HepG2 (cell line): ENCODE measurements around the gene OTUD7B. TPM values are rescaled to one million over a fixed set of nuclear protein-coding genes. Genes with fewer than 3 reads are reported as not detected.

ENCODE experiments used
- DNMT1 ChIP-seq: sonication (generic); formaldehyde crosslinking; IDR thresholded peaks from 2 replicates; pipeline ENCODE4 v1.5.1; 2020; ENCODE audit warnings: mild to moderate bottlenecking, missing genetic modification reagents
- FOXA1 ChIP-seq, 2 experiments: fragments of 450-650 bp in 1 of 2; sonication (generic) in 1 of 2; formaldehyde crosslinking in 1 of 2; IDR thresholded peaks; 2 replicates each; pipeline versions ENCODE4 v1.4.0 to v1.6.1; 2016 to 2020; ENCODE audit warnings: missing genetic modification reagents in 1 of 2
- FOXP1 ChIP-seq, 2 experiments: fragments of 450-650 bp in 1 of 2; IDR thresholded peaks; 2 replicates each; pipeline ENCODE4 v1.6.1; 2017 to 2018; ENCODE audit warnings: antibody characterized with exemption in 1 of 2
- HDAC1 ChIP-seq: sonication (generic); formaldehyde crosslinking; IDR thresholded peaks from 2 replicates; pipeline ENCODE4 v1.5.1; 2020; ENCODE audit warnings: mild to moderate bottlenecking, missing genetic modification reagents
- KDM2A ChIP-seq: sonication (generic); formaldehyde crosslinking; IDR thresholded peaks from 2 replicates; pipeline ENCODE4 v1.4.0; 2020; ENCODE audit warnings: low read depth, missing genetic modification reagents, borderline replicate concordance
- KMT2B ChIP-seq: IDR thresholded peaks from 2 replicates; pipeline ENCODE4 v1.6.1; 2016; ENCODE audit warnings: missing genetic modification reagents, missing compliant biosample characterization
- MIXL1 ChIP-seq: IDR thresholded peaks from 2 replicates; pipeline ENCODE4 v1.6.1; 2016
- NFKB2 ChIP-seq: sonication (generic); formaldehyde crosslinking; IDR thresholded peaks from 2 replicates; pipeline ENCODE4 v1.4.0; 2020; ENCODE audit warnings: missing genetic modification reagents, borderline replicate concordance
- NR2F2 ChIP-seq: IDR thresholded peaks from 2 replicates; pipeline ENCODE4 v1.6.1; 2012; ENCODE audit warnings: low read depth, inconsistent platforms, borderline replicate concordance
- PATZ1 ChIP-seq: sonication (generic); formaldehyde crosslinking; IDR thresholded peaks from 2 replicates; pipeline ENCODE4 v1.4.0; 2020; ENCODE audit warnings: missing genetic modification reagents
- RARA ChIP-seq: IDR thresholded peaks from 2 replicates; pipeline ENCODE4 v1.6.1; 2016; ENCODE audit warnings: missing genetic modification reagents, missing compliant biosample characterization
- SOX13 ChIP-seq, 3 experiments: fragments of 450-650 bp in 1 of 3; sonication (generic) in 1 of 3; formaldehyde crosslinking in 1 of 3; IDR thresholded peaks in 2 of 3; conservative IDR thresholded peaks in 1 of 3; 2 replicates each; pipeline versions ENCODE4 v1.5.0 to v1.6.1; 2016 to 2020; ENCODE audit warnings: antibody characterized with exemption in 1 of 3, mild to moderate bottlenecking in 1 of 3, missing compliant biosample characterization in 1 of 3, missing genetic modification reagents in 1 of 3, moderate library complexity in 1 of 3
- ZNF10 ChIP-seq: sonication (generic); formaldehyde crosslinking; IDR thresholded peaks from 2 replicates; pipeline ENCODE4 v1.4.0; 2020; ENCODE audit warnings: mild to moderate bottlenecking, low read depth, missing genetic modification reagents, borderline replicate concordance
- ZNF142 ChIP-seq: sonication (generic); formaldehyde crosslinking; IDR thresholded peaks from 2 replicates; pipeline ENCODE4 v1.4.0; 2020; ENCODE audit warnings: missing genetic modification reagents
- ZNF281 ChIP-seq: sonication (generic); formaldehyde crosslinking; IDR thresholded peaks from 2 replicates; pipeline ENCODE4 v1.4.0; 2020; ENCODE audit warnings: missing genetic modification reagents, borderline replicate concordance
- ZNF441 ChIP-seq: sonication (generic); formaldehyde crosslinking; IDR thresholded peaks from 2 replicates; pipeline ENCODE4 v1.7.0; 2021; ENCODE audit warnings: missing genetic modification reagents, borderline replicate concordance
- ZNF510 ChIP-seq: sonication (generic); formaldehyde crosslinking; IDR thresholded peaks from 2 replicates; pipeline ENCODE4 v1.4.0; 2020; ENCODE audit warnings: low read depth, mild to moderate bottlenecking, missing genetic modification reagents
- ZNF530 ChIP-seq: sonication (generic); formaldehyde crosslinking; IDR thresholded peaks from 2 replicates; pipeline ENCODE4 v1.5.0; 2020; ENCODE audit warnings: low read depth, mild to moderate bottlenecking, missing genetic modification reagents
- polyA plus RNA-seq, 8 experiments: library from polyadenylated mRNA; depleted of rRNA in 3 of 8; stranded (reverse) in 7 of 8; unstranded in 1 of 8; fragments of >200 nt; fragmentation: Illumina TruSeq in 4 of 8; extraction: Trizol in 4 of 8; gene quantifications; 2 replicates each; pipeline versions ENCODE4 v1.2.1 to v1.2.3, GENCODE V29; 2011 to 2016; ENCODE audit warnings: low read depth in 4 of 8, missing spikeins in 1 of 8, mixed read lengths in 1 of 8; ENCODE audit not compliant: insufficient read depth in 1 of 8
- total RNA-seq, 5 experiments: library from RNA; depleted of rRNA; stranded (reverse); fragments of >200 nt; fragmentation: Illumina TruSeq; extraction: Trizol; gene quantifications; 2 replicates each; pipeline ENCODE4 v1.2.3, GENCODE V29; 2016; ENCODE audit warnings: low read depth in 1 of 5

OTUD7B gene
- total and polyA plus RNA-seq, 2 of the 13 experiments (the other 11 are each of a cell fraction or from before 2014, with no cell fraction given), result 5.1 to 11.2 TPM

GRCh38 chr1:150008699-150009098 is 1.8 kb downstream of the OTUD7B start (continued):
- no peak for TF ChIP-seq ZNF510 (CRISPR knock-in tag)
- TF ChIP-seq PATZ1, result peak; percentile 74
- peak; percentile 18; the same call in 1 of the 2 replicates for TF ChIP-seq ZNF281 (CRISPR knock-in tag)
- TF ChIP-seq KDM2A (CRISPR knock-in tag), result no peak
- TF ChIP-seq SOX13 (IDR thresholded peaks at IDR 0.05), result no peak
- peak in 1 of 2 experiments; percentile 36; a peak in 1 of 4 replicates for TF ChIP-seq SOX13 (CRISPR knock-in tag; conservative IDR thresholded peaks at IDR 0.05 in 1 of 2, IDR thresholded peaks at IDR 0.05 in 1 of 2)
- 0 out of 2 replicates have a peak, but pooled peaks have one; percentile 15 for TF ChIP-seq NR2F2
- no peak for TF ChIP-seq NFKB2 (CRISPR knock-in tag)
- no peak for TF ChIP-seq ZNF10 (CRISPR knock-in tag)
- no peak for TF ChIP-seq ZNF530 (CRISPR knock-in tag)
- peak; percentile 96 for TF ChIP-seq MIXL1 (CRISPR knock-in tag)
- peak; percentile 69 for TF ChIP-seq RARA
- peak; percentile 91 for TF ChIP-seq FOXA1 (IDR thresholded peaks at IDR 0.05)
- TF ChIP-seq FOXA1 (CRISPR knock-in tag; IDR thresholded peaks at IDR 0.05), result peak; percentile 90
- TF ChIP-seq DNMT1 (CRISPR knock-in tag), result no peak
- TF ChIP-seq ZNF441 (CRISPR knock-in tag), result no peak
- TF ChIP-seq ZNF142 (CRISPR knock-in tag), result no peak
- no peak for TF ChIP-seq FOXP1 (IDR thresholded peaks at IDR 0.05)
- peak; percentile 48; the same call in 1 of the 2 replicates for TF ChIP-seq FOXP1 (CRISPR knock-in tag; IDR thresholded peaks at IDR 0.05)
- TF ChIP-seq HDAC1 (CRISPR knock-in tag), result 0 out of 2 replicates have a peak, but pooled peaks have one; percentile 39
- TF ChIP-seq KMT2B (CRISPR knock-in tag), result no peak
